ENCODE results near the gene DYRK1B. TPM values are rescaled to one million over a fixed set of nuclear protein-coding genes. Genes with fewer than 3 reads are reported as not detected.

DYRK1B gene
- total RNA-seq, 1 donor from 2014 or later, result 15.5 TPM

Small RNA genes within 50 kb of the gene (small RNA-seq; reads per million reads assigned to genes)
- gene MIR6719, result not detected

Other genes starting within 250 kb of the DYRK1B start
- gene LGALS13, start 231.6 kb downstream of the DYRK1B start, total RNA-seq, result 0.82 TPM
- gene LGALS16, start 178.2 kb downstream of the DYRK1B start, total RNA-seq, result not detected
- gene LGALS14, start 129.7 kb downstream of the DYRK1B start, total RNA-seq, result not detected
- not detected for gene CLC, start 96.1 kb downstream of the DYRK1B start, total RNA-seq
- gene LEUTX, start 55.3 kb downstream of the DYRK1B start, total RNA-seq, result not detected
- gene FBL, start 12.2 kb upstream of the DYRK1B start, total RNA-seq, result 295 TPM
- gene FCGBP, start 100.5 kb upstream of the DYRK1B start, total RNA-seq, result 0.82 TPM
- 99.9 TPM for gene PSMC4, start 137.0 kb upstream of the DYRK1B start, total RNA-seq
- 15.9 TPM for gene ZNF546, start 162.9 kb upstream of the DYRK1B start, total RNA-seq
- 35.5 TPM for gene ZNF780B, start 222.1 kb upstream of the DYRK1B start, total RNA-seq